ENCODE results near the gene EIF3I.
A peak's percentile ranks its signal among the peaks of the same experiment; 100 is the strongest.
"Not testable (repeated sequence)": the region's sequence is repeated elsewhere in the genome, so short reads cannot be mapped to it uniquely, and the experiment has no call there.

The EIF3I gene

GRCh38 chr1:32257227-32257508, 35.0 kb downstream of the EIF3I start:
- TF ChIP-seq CTCF (IDR thresholded peaks at IDR 0.05; ENCODE audit: control insufficient read depth, insufficient read depth, low read depth, low read length, missing control alignments) = no peak
- no peak overlapping the region for H3K4me3 ChIP-seq (ENCODE audit: control insufficient read depth, low read depth, low read length)
- DNase-seq (ENCODE audit: low read depth) = no peak

GRCh38 chr1:32263236-32263593, 41.0 kb downstream of the EIF3I start:
- DNase-seq (ENCODE audit: low read depth); H3K4me3 ChIP-seq (ENCODE audit: control insufficient read depth, low read depth, low read length): not testable (repeated sequence)

GRCh38 chr1:32263744-32264143, 41.5 kb downstream of the EIF3I start:
- no peak for TF ChIP-seq CTCF (IDR thresholded peaks at IDR 0.05; ENCODE audit: control insufficient read depth, insufficient read depth, low read depth, low read length, missing control alignments)
- H3K4me3 ChIP-seq (ENCODE audit: control insufficient read depth, low read depth, low read length) = no peak overlapping the region
- no peak for DNase-seq (ENCODE audit: low read depth)

- no peak for DNase-seq (ENCODE audit: low read depth)
- no peak for TF ChIP-seq CTCF (IDR thresholded peaks at IDR 0.05; ENCODE audit: control insufficient read depth, insufficient read depth, low read depth, low read length, missing control alignments)
- H3K4me3 ChIP-seq (ENCODE audit: control insufficient read depth, low read depth, low read length) = no peak overlapping the region
Measured at GRCh38 chr1:32265846-32266245, 43.6 kb downstream of the EIF3I start.

- DNase-seq (ENCODE audit: low read depth) = peak; percentile 7
- TF ChIP-seq CTCF (IDR thresholded peaks at IDR 0.05; ENCODE audit: control insufficient read depth, insufficient read depth, low read depth, low read length, missing control alignments) = no peak
- H3K4me3 ChIP-seq (ENCODE audit: control insufficient read depth, low read depth, low read length) = no peak overlapping the region
Measured at GRCh38 chr1:32266921-32267591, 44.8 kb downstream of the EIF3I start.

GRCh38 chr1:32269744-32270143, 47.5 kb downstream of the EIF3I start:
- no peak overlapping the region for H3K4me3 ChIP-seq (ENCODE audit: control insufficient read depth, low read depth, low read length)
- no peak for TF ChIP-seq CTCF (IDR thresholded peaks at IDR 0.05; ENCODE audit: control insufficient read depth, insufficient read depth, low read depth, low read length, missing control alignments)
- DNase-seq (ENCODE audit: low read depth) = no peak

GRCh38 chr1:32272557-32273390, 50.6 kb downstream of the EIF3I start:
- no peak for DNase-seq (ENCODE audit: low read depth)
- TF ChIP-seq CTCF (IDR thresholded peaks at IDR 0.05; ENCODE audit: control insufficient read depth, insufficient read depth, low read depth, low read length, missing control alignments) = no peak
- H3K4me3 ChIP-seq (ENCODE audit: control insufficient read depth, low read depth, low read length) = no peak overlapping the region

All from AG09309 (cell line).